HG03175 (cell line): ENCODE data around the gene RAD23B.

ENCODE experiments used
- ATAC-seq: cut with Tn5 transposase; IDR thresholded peaks from one replicate; pipeline ENCODE4 v1.9.1; 2021; ENCODE audit warnings: mild to moderate bottlenecking, moderate library complexity; ENCODE audit not compliant: unreplicated experiment

RAD23B gene

DNA sequence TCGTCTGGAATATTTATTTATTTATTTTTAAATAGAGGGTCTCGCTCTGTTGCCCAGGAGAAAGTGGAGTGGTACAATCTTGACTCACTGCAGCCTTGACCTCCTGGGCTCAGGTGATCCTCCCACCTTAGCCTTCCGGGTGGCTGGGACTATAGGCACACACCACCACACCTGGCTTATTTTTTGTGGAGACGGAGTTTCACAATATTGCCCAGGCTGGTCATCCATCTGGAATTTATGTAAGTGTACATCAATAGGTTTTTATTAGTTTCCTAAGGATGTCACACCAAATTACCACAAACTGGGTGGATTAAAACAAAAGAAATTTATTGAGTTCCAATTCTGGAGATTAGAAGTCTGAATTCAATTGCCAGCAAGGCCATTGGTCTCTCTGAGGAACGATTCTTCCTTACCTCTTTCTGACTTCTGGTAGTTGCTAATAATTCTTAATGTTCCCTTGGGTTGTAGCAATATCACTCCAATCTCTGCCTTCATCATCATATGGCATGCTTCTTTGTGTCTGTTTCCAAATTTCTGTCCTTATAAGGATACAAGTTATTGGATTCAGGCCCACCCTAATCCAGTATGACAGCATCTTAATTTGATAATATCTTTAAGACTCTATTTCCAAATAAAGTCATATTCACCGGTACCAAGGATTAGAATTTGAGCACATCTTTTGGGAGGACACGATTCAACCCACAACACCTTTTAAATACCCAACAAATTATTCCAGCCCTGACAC, 16.3 kb upstream of the RAD23B start:
- no peak for ATAC-seq

DNA sequence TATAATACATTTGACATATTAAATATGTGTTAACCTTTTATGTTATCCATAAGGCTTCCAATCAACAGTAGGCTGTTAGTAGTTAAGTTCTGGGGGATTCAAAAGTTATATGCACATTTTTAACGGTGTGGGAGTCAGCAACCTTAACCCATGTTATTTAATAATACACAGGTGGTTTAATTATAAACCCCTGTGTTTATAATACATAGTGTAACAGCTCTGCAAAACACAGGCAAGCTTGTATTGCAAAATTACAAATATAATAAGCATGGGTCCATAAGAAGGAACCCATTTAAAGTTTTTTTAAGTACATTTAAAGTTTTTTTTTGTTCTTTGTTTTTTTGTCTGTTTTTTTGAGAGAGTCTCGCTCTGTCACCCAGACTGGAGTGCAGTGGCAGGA, 14.5 kb upstream of the RAD23B start:
- no peak for ATAC-seq

DNA sequence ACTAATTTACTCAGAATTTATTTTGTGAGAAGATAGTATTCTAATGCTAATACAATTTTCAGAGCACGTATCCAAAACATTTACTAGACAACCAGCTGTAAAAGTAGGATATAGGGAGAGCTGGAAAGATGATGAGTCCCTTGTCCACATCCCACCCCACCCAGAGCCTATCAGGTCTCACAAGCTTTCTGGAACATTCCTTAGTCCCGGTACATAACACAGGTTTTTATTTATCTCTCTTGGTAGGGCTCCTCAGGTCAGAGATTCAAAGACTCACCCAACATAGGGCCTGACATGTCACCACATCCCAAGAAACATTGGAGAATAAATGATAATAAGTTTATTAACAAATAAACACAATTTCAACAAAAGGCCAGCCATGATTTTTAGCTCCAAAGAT, 13.8 kb upstream of the RAD23B start:
- no peak for ATAC-seq

DNA sequence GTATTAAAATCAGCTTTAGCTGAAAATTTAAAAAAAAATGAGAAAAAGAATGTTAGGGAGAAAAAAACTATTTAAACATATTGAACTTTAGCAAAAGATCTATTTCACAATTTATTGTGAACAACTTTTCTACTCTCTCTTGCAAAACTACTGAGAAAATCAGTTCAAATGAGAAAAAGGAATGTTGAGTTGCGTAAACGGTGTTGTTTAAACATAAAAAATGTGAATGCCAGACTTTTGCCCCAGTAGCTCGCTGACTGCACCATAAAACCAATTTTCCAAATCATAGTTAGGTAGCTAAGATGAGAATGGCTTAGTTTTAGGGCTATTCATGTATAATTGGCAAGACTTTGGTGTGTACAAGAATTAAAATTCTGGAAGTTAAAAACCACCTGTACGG, 13.4 kb upstream of the RAD23B start:
- no peak for ATAC-seq

DNA sequence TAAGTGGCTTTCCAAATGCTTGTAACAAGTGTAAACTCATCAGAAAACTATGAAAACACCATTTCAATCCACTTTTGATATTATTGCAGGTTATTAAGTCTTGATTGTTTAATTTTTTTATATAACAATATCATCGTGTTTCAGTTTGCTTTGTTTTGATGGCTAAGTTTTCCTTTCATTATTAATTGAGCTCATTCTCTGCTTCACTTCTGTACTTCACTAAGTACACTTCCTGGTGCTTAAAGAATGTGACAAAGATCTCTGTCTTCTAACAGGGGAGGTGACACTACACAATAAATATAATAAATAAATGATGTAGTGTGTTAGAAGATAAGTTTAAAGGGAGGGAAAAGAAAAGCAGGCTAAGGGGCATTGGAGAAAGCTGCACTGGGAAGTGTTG, 13.0 kb upstream of the RAD23B start:
- ATAC-seq, result no peak

DNA sequence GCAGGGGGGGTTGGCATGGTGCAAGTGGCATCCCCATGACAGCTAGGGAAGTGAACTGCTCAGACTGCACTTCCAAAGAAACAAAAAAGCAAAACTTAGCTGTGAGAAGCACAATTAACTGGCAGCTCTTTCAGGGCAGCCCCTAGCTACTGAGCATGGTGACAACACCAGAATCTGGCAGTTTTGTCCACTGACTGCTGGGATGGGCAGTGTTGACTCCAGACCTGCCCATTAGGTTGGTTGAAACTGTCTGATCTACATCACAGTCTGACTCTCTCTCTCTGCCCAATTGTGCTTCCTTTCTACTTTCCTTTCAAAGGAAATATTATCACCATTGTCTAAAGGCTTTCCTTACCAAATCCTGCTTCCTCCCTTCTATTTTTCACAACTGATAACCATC, 12.5 kb upstream of the RAD23B start:
- ATAC-seq, result no peak

DNA sequence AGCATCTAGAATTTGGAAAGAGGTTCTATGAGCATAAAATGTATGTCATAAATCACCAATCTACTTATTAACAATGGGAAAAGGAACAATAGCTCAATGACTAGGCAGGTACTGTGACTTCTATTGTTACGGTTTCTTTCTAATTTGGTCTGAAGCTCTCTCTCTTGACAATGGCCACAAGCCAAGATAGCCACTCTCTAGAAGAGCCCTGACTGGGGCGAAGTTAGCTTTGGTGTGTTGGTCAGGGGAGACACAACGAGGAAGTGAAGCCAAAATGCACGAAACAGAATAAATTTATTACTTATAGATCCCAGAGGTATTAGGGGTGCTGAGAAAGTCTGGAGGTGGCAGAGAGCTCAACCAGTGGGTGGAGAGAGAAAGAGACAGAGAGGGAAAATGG, 9.4 kb upstream of the RAD23B start:
- ATAC-seq, result peak; percentile 27

DNA sequence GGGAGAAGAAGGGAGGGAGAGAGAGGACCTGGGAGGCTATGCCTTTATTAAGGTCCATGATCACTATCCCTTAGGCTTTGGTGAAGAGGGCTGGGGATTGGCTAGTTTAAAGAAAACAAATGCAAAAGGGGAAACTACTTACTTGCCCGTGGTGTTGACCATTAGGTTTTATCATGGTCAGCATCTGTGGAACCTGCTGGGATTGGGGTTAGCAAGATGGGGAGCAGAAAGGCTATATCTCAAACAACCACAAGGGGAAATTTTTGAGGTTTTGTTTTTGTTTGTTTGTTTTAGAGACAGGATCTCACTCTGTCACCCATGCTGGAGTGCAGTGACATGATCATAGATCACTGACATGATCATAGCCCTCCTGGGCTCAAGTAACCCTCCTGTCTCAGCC, 9.0 kb upstream of the RAD23B start:
- peak; percentile 83 for ATAC-seq

DNA sequence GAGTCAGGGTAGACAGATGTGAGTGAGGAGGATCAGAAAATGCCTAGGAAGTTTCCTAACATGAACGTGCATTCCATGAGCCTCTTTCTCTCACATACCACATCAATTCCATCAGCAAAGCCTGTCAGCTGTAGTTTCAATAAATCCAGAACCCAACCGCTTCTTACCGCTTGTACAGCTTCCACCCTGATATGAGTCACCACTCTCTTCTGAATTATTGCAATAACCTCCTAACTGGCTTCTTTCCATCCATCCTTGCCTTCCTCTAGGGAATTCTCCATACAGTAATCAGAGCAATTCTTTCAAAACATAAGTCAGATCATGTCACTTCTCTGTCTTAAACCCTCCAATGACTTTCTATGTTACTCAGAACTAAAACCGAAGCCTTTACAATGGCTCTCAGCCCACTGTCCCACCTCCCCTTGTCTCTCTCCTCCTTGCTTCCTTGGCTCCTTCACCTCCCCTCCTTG, 8.1 kb upstream of the RAD23B start:
- ATAC-seq, result no peak

DNA sequence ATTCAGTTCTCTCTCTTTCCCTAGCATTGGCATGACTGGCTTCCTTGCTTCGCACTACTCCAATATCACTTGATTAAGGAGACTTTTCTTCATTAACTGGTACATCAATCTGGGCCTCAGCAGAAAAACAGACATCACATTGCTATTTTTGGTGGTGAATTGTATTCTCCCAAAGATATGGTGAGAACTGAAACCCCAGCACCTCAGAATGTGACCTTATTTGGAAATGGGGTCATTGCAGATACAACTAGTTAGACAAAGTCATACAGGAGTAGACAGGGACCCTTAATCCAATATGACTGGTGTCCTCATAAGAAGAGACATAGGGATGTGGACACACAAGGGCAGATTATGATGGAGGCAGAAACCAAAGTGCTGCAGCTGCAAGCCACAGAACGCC, 7.5 kb upstream of the RAD23B start:
- ATAC-seq, result no peak

DNA sequence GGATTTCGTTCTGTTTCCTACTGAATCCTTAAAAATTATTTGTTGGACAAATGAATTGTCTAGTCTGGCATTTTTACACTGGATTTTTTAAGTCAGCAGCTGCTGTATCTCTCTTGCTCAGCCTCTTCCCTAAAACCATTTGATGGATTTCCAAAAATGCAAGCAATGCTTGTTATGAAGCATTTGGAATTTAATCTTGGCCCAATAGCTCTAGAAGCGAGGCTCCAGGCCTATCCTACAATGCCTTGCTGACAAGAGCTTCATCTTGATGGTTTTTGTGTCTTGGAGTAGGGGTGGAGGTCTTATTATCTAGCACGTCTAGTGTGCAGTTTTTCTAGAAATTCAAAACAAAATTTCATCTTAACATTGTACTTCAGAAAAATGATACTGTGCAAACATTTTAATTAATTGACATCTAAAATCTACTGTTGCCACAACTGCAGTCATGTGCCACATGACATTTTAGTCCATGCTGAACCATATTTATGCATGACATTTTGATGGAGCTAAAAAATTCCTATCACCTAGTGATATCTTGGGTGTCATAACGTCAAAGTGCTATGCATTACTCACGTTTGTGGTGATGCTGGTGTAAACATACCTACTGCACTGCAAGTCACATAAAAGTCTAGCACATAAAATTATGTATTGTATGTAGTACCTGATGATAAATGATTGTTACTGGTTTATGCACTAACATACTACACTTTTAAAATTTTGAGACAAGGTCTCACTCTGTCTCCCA, 5.9 kb upstream of the RAD23B start:
- ATAC-seq, result no peak

DNA sequence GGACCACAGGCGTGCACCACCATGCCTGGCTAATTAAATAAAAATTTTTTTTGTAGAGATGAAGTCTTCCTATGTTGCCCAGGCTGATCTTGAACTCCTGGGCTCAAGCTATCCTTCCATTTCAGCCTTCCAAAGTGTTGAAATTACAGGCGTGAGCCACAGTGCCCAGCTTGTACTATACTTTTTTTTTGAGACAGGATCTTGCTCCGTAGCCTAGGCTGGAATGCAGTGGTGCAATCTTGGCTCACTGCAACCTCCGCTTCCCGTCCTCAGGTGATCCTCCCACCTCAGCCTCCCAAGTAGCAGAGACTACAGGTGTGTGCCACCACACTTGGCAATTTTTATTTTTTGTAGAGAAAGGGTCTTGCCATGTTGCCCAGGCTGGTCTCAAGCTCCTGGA, 5.3 kb upstream of the RAD23B start:
- no peak for ATAC-seq

DNA sequence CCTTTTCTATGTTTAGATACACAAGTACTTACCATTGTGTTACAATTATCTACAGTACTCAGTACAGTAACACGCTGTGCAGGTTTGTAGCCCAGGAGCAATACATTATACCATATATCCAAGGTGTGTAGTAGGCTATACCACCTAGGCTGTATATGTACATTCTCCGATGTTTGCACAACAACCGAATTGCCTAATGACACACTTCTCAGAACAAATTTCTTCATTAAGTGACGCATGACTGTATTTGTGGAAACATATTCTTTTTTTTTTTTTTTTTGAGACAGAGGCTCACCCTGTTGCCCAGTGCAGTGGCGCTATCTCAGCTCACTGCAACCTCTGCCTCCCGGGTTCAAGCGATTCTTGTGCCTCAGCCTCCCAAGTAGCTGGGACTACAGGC, 4.0 kb upstream of the RAD23B start:
- no peak for ATAC-seq

DNA sequence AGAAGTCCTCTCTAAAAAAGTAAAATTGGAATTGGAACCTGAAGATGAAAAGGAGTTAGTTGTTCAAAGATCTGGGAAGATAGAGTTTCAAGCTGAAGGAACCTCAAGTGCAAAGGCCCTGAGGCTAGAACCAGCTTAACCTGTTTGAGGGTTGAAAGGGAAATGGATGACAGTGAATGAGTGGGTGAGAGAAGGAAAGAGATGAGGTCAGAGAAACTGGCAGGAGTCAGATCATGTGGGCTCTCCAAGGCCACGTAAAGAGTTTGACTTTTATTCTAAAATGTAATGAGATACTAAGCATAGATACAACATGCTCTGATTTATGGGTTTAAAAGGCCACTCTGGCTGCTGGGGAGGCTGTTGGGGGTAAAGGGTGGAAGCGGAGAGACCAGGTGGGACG, 2.5 kb upstream of the RAD23B start:
- ATAC-seq, result no peak

DNA sequence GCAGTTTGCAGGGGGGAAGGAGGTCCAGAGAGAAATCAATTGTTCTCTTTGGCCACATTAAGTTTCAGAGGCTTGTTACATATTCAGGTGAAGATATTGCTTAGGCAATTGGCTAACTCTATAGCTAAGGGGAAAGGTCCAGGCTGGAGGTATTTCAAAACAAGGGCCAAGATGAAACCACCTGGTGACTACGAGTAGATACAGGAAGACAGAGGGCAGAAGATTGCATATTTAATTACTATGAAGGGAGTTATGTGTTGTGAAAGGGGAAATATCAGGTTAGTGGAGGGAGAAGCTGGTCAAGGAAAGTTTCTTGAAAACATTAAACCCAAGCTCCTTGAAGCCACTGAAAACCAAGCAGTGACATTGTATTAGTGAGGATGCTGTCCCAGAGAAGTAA, 1.9 kb upstream of the RAD23B start:
- no peak for ATAC-seq

DNA sequence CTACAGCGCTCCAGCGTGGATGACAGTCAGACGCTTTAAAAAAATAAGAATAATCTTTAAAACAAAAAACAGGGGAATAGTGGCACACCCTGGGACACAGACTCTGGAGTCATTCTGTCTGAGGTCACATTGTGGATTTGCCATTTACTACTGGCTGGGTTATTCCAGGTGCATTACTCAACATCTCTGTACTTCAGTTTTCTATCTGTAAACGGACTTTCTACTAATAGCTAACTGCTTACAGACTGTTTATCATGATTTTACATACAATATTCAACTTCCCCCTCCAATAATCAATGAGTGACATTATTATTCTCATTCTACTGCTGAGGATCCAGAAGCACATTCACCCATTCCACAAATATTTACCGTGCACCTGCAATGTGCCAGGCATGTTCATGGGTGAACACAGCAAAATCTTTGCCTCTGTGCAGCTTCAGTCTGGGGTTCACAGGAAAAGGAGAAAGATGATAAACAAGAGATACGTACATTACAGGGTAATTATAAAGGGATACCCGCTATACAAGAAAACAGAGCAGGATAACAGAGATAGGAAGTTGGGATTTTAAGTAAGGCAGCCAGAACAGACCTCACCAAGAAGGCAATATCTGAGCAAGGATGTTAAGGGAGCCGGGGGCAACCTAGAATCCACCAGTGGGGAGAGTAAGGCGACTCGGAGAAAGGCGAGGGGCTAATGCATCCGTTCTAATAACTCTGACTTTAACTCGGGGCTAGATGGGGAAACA, 984 bp upstream of the RAD23B start:
- peak; percentile 6 for ATAC-seq

DNA sequence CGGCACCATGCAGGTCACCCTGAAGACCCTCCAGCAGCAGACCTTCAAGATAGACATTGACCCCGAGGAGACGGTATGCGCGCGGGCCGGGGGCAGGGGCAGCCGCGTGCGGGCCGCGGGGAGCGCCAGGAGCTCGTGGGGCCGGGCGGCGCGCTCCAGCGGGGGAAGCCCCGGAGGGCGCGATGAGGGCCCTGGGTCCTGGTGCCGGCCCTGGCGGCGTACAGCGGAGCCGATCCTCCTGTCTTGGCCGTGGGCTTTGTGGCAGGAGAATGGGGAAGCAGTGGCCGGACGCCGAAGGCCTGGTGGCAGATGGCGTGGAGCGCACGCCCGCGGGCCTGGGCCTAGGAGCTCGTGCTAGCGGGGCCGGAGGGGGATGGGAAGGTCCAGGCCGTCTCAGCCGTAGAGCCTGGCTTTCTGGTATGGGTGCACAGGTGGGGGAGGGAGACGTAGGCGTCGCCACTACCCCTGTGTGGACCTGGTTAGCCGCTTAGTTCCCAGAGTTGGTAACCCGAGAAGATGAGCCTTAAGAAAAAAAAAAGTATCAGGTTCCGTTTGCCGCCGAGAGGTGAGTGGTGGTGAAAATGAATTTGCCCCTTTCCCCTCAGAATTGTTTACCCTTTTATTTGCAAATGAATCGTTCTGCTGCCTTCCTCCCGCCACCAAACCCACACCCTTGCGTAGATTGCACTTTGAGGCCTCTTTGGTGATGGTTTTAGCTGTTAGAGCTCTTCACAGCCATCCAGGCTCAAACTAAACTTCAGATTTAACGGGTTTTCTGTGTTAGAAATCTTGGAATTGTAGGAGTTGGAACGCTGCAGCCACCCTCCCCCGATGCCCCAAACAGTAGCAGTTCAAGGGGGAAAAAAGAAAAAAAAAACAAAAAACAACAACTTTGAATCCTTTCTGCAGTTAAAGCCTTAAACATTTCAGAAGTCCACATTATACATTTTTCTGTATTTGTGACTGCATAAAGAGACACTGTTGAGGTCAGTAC, 841 bp downstream of the RAD23B start:
- ATAC-seq, result peak; percentile 38

DNA sequence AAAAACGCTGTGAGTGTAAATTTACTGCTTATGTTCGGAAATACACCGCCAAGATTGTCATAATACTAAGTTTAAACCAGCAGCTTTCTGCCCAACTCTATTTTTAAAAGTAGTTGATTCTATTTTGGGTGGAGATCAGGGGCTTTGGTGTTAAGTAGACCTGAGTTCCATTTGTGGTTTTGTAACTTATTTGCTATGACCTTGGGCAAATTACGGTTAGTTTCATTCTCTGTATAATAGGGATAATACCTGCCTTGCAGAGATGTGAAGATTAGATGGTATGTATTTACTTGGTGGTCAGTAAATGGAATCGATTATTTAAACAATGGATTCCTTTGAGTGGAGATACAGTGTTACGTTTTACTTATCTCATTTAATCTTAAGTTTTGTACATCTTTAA, 1.6 kb downstream of the RAD23B start:
- no peak for ATAC-seq

DNA sequence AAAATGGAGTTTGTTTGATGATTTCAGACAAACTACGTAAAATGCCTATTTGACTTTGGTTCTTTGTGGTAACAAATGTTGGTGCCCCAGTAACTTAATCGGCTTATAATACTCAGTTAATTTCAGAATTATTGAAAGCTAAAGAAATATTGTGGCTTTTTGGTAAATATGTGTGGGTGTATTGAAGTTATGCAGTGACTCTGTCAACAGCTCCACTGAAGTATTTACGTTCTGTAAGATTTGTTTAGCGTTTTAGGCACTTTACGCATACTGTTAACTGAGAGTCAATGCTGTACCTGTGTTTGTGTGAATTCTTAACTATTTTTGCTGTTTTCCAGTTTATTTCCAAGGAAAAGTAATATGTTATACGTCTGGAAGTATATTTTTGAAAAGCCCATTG, 2.2 kb downstream of the RAD23B start:
- no peak for ATAC-seq

DNA sequence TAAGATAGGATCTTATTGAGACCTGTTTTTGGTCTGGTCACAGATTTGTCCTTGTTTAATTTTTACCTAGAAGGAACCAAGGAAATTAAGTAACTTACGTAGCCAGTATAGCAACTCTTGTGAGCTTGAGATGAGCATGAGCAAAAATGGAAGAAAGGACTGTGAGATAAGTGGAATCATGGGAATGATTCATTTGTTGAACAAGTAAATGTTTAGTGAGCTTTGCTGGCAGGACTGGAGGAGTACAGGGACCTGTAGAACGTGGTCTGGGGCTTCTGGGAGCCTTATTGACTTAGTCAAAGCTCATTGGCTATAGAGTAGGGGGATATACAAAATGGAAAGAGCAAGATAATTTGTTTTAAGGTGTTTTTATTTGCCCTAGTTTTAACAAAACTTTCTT, 3.0 kb downstream of the RAD23B start:
- ATAC-seq, result no peak

DNA sequence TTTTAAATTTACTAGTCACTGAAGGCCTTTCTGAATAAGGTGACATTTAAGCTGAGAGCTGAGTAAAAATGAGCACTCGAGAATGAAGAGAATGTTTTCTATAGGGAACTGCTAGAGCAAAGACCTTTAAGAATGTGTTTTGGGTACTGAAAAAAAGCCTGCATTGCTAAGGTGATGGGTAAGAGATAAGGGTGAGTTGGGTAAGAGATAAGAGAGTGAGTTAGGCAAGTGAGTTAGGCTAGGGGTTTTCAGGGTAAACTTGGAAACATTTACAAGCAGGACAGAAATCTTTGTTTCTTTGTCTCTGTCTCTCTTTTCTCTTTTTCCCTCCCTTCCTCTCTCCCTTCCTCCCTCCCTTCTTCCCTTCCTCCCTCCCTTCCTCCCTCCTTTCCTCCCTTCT, 5.6 kb downstream of the RAD23B start:
- no peak for ATAC-seq
